Measurements from ENCODE around the gene OLFML1. TPM values are rescaled to one million over a fixed set of nuclear protein-coding genes. Genes with fewer than 3 reads are reported as not detected.

OLFML1 gene
- total and polyA plus RNA-seq, 10 of the 15 experiments (the other 5 are each of a cell fraction or from before 2014, with no cell fraction given) = 0.04 to 0.71 (median 0.21) TPM; not detected in 6

GRCh38 chr11:7555052-7555699 is 69.9 kb downstream of the OLFML1 start:
- H3K4me1 ChIP-seq (ENCODE audit: control insufficient read depth, insufficient read depth, low read length) = peaks cover 16% of the 10 kb centered on the region
- SMC1A ChIA-PET (ENCODE audit: uncharacterized antibody, unreplicated experiment) = interaction anchor here (1.1 kb wide), 1 partner anchor 40 kb away, joined by 3 read pairs; no protein-coding TSS in a partner anchor
- peaks cover 0 to 28% of the 10 kb centered on the region in 2 experiments for H3K36me3 ChIP-seq (ENCODE audit: control insufficient read depth in 2 of 2, insufficient read depth in 2 of 2, low read length in 1 of 2)
- no TSS peak for BruUV-seq (replicated peaks)
- CTCF ChIA-PET = no interaction called here
- no peak overlapping the region for H3K27ac ChIP-seq (ENCODE audit: control insufficient read depth, insufficient read depth)
- no peak overlapping the region for H2AFZ ChIP-seq (ENCODE audit: control insufficient read depth, low read depth, low read length)
- no peaks in the 10 kb centered on the region for H4K20me1 ChIP-seq (ENCODE audit: control insufficient read depth, insufficient read depth)
- no peaks in the 10 kb centered on the region for H3K27me3 ChIP-seq (replicated peaks in 1 of 2; ENCODE audit: control insufficient read depth in 2 of 2, insufficient read depth in 2 of 2, low read length in 1 of 2)
- TF ChIP-seq POU2F2 (IDR thresholded peaks at IDR 0.05; ENCODE audit: borderline replicate concordance, low read depth, low read length) (no peak), HDAC2 (IDR thresholded peaks at IDR 0.05) (no peak)
- ATAC-seq (no peak), FAIRE-seq (no peak), DNase-seq (ENCODE audit: low read depth, low spot score) (no peak)
- RAD21 ChIA-PET (ENCODE audit: unreplicated experiment) = no interaction called here
- H3K9me3 ChIP-seq (replicated peaks; ENCODE audit: control insufficient read depth, insufficient read depth, low read length) = no peaks in the 10 kb centered on the region
- H3K4me2 ChIP-seq (ENCODE audit: control insufficient read depth, insufficient read depth) = no peak overlapping the region
- in situ Hi-C loops (cut with MboI) = no loop called here
- H3K4me3 ChIP-seq = no peak overlapping the region
- peaks cover 26% of the 10 kb centered on the region for H3K79me2 ChIP-seq (ENCODE audit: control insufficient read depth, insufficient read depth, low read length)
- POLR2A ChIA-PET = no interaction called here
- no peak overlapping the region for H3K9ac ChIP-seq (ENCODE audit: control insufficient read depth, insufficient read depth, low read length)
- intact Hi-C loops (cut with micrococcal nuclease; ENCODE audit: unreplicated experiment) = loop anchor here (5.0 kb wide), 1 partner anchor 98 kb away; no protein-coding TSS in a partner anchor
- WGBS (ENCODE audit: insufficient coverage, insufficient replicate concordance, low lambda C conversion rate, missing lambda C conversion rate) = 77% methylated on average over 7 of the region's 7 CpGs

DNA sequence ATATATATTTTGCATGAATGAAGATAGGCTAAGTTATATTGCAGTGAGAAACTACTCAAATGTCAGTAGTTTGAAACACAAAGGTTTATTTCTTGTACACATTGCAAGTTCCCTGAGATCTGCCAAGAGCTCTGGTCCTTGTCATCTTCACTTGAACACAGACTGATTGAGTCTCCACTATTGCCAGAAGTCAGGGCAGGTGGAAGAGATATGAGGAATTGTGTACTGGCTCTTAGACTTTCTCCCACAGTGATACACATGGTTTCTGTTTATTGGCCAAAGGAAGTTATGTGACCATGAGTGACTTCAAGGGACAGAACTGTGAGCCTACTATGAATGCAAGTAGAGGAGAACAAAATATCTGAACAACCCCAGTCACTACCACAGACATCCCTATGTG is 72.7 kb downstream of the OLFML1 start:
- ChIA-PET CTCF (interaction anchor here (0.7 to 4.0 kb wide), 2 partner anchors 9 kb away, joined by 3 to 26 read pairs; no protein-coding TSS in a partner anchor), RAD21 (ENCODE audit: unreplicated experiment) (interaction anchor here (1.0 to 3.5 kb wide), 2 partner anchors 37 to 44 kb away, joined by 3 to 11 read pairs; partner anchors contain the start of gene PPFIBP2), POLR2A (interaction anchor here (0.7 kb wide), 1 partner anchor 51 kb away, joined by 3 read pairs; no protein-coding TSS in a partner anchor), SMC1A (ENCODE audit: uncharacterized antibody, unreplicated experiment) (interaction anchor here (1.0 to 4.9 kb wide), 4 partner anchors 8 to 37 kb away, joined by 3 to 40 read pairs (median 16); no protein-coding TSS in a partner anchor)
- H3K27ac ChIP-seq (ENCODE audit: control insufficient read depth, insufficient read depth) = no peak overlapping the region
- FAIRE-seq = no peak
- no peaks in the 10 kb centered on the region for H3K27me3 ChIP-seq (replicated peaks in 1 of 2; ENCODE audit: control insufficient read depth in 2 of 2, insufficient read depth in 2 of 2, low read length in 1 of 2)
- BruUV-seq (replicated peaks) = no TSS peak
- no peak overlapping the region for H2AFZ ChIP-seq (ENCODE audit: control insufficient read depth, low read depth, low read length)
- no peak for DNase-seq (ENCODE audit: low read depth, low spot score)
- H3K4me1 ChIP-seq (ENCODE audit: control insufficient read depth, insufficient read depth, low read length) = peaks cover 16% of the 10 kb centered on the region
- ATAC-seq = no peak
- peaks cover 0 to 16% of the 10 kb centered on the region in 2 experiments; a peak in 3 of 4 replicates for H3K36me3 ChIP-seq (ENCODE audit: control insufficient read depth in 2 of 2, insufficient read depth in 2 of 2, low read length in 1 of 2)
- H3K9ac ChIP-seq (ENCODE audit: control insufficient read depth, insufficient read depth, low read length) = no peak overlapping the region
- TF ChIP-seq, protein P1, sequence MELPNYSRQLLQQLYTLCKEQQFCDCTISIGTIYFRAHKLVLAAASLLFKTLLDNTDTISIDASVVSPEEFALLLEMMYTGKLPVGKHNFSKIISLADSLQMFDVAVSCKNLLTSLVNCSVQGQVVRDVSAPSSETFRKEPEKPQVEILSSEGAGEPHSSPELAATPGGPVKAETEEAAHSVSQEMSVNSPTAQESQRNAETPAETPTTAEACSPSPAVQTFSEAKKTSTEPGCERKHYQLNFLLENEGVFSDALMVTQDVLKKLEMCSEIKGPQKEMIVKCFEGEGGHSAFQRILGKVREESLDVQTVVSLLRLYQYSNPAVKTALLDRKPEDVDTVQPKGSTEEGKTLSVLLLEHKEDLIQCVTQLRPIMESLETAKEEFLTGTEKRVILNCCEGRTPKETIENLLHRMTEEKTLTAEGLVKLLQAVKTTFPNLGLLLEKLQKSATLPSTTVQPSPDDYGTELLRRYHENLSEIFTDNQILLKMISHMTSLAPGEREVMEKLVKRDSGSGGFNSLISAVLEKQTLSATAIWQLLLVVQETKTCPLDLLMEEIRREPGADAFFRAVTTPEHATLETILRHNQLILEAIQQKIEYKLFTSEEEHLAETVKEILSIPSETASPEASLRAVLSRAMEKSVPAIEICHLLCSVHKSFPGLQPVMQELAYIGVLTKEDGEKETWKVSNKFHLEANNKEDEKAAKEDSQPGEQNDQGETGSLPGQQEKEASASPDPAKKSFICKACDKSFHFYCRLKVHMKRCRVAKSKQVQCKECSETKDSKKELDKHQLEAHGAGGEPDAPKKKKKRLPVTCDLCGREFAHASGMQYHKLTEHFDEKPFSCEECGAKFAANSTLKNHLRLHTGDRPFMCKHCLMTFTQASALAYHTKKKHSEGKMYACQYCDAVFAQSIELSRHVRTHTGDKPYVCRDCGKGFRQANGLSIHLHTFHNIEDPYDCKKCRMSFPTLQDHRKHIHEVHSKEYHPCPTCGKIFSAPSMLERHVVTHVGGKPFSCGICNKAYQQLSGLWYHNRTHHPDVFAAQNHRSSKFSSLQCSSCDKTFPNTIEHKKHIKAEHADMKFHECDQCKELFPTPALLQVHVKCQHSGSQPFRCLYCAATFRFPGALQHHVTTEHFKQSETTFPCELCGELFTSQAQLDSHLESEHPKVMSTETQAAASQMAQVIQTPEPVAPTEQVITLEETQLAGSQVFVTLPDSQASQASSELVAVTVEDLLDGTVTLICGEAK (IDR thresholded peaks at IDR 0.05; ENCODE audit: borderline replicate concordance) = no peak
- TF ChIP-seq RB1 (IDR thresholded peaks at IDR 0.05; ENCODE audit: borderline replicate concordance) = no peak
- TF ChIP-seq HDAC6 (IDR thresholded peaks at IDR 0.05; ENCODE audit: unreplicated experiment) = no peak
- no peak for TF ChIP-seq MEF2B (IDR thresholded peaks at IDR 0.05; ENCODE audit: partially characterized antibody, poor library complexity, severe bottlenecking)
- no peak overlapping the region for H3K4me3 ChIP-seq
- no peaks in the 10 kb centered on the region for H3K9me3 ChIP-seq (replicated peaks; ENCODE audit: control insufficient read depth, insufficient read depth, low read length)
- H3K79me2 ChIP-seq (ENCODE audit: control insufficient read depth, insufficient read depth, low read length) = peaks cover 35% of the 10 kb centered on the region
- intact Hi-C loops (cut with micrococcal nuclease; ENCODE audit: unreplicated experiment) = loop anchor here (5.0 kb wide), 1 partner anchor 101 kb away; no protein-coding TSS in a partner anchor
- H3K4me2 ChIP-seq (ENCODE audit: control insufficient read depth, insufficient read depth) = no peak overlapping the region
- H4K20me1 ChIP-seq (ENCODE audit: control insufficient read depth, insufficient read depth) = no peaks in the 10 kb centered on the region
- in situ Hi-C loops (cut with MboI) = no loop called here
